T follicular helper cell (primary cell): ENCODE measurements around the gene RUFY4.

Experiments used
- DNase-seq: peaks from one replicate; pipeline ENCODE4 v3.0.0-alpha.2; 2020; ENCODE audit warnings: low read depth

Gene RUFY4

GRCh38 chr2:218060950-218061660, 7.9 kb upstream of the RUFY4 start:
- no peak for DNase-seq

- no peak for DNase-seq
Measured at GRCh38 chr2:218063486-218063885, 5.6 kb upstream of the RUFY4 start.

GRCh38 chr2:218063896-218064295, 5.2 kb upstream of the RUFY4 start:
- DNase-seq = no peak

DNA sequence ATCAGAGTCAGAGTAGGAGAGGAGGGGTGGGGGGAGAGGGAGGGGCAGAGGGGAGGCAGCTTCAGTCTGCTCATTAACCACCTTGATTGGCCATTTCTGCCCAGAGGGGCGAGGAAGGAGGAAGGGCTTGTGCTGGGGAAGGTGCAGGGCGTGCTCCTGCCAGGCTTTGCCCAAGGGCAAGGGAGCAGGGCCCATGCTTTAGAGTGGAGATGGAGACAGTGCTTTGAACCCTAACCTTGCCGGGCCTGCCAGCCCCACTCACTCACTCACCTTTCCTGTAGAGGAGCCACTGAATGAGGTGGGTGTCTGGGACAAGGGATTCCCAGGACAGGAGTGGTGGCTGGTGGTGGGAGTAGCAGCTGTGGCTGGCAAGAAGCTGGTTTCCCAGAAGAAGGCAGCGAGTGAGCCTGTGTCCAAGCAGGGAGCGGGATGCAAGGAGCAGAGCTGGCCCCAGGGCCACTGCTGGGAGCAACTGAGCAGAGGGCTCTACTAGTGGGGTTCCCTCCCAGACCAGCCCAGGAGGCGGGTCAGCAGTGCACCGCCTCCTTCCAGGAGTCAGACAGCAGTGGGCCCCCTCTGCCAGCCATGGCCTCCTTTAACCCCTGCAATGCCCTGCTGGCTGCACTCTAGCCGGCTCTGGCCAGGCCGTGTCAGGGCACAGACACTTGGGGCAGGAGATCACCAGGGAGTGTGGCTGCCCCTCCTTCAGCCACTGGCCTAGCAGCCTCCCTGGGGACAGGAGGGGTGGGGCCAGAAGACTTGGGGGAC, 3.6 kb upstream of the RUFY4 start:
- DNase-seq = no peak

DNA sequence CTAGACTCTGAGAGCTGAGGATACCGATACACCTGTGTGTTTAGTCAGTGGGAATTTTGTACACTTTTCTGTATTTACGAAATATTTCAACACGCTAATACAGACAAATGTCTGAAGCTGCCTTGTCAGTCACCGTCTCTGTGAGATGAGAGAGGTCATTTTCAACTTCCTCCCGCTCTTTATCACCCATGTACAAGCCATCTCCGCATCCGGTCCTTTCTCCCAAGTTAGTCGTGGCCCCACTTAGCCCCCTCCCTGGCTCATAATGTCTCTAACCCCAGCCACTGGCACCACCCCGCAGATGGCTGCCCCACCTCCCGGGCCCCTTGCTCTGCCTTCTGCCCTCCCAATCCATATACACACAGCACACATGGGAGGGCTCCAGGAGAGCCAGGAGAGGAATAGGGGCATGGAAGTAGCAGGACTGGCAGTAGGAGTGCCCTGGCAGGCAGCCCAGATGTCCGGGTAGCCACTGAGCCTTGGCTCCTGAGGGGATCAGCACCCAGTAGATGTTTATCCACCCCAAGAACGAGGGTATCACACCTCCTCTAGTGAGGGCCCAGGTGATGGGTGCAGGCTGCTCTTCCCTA, 2.0 kb upstream of the RUFY4 start:
- DNase-seq = no peak

DNA sequence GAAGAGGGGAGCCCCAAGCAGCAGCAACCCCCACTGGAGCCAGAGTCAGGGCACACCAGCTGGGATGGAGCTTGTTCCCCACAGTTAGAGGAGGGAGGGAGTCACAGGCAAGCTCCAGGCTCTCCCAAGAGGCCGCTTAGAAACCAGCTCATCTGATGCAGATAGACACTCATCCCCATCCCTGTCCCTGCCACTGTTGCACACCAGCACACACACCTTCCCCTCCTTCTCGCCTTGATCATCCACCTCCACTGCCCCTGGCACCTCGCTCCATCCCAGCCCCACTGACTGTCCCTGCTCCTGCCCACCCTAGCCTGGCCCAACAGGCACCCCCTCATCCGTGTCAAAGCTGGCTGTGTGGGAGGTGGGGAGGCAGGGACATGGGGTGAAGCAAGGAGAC, 1.5 kb upstream of the RUFY4 start:
- DNase-seq = no peak

DNA sequence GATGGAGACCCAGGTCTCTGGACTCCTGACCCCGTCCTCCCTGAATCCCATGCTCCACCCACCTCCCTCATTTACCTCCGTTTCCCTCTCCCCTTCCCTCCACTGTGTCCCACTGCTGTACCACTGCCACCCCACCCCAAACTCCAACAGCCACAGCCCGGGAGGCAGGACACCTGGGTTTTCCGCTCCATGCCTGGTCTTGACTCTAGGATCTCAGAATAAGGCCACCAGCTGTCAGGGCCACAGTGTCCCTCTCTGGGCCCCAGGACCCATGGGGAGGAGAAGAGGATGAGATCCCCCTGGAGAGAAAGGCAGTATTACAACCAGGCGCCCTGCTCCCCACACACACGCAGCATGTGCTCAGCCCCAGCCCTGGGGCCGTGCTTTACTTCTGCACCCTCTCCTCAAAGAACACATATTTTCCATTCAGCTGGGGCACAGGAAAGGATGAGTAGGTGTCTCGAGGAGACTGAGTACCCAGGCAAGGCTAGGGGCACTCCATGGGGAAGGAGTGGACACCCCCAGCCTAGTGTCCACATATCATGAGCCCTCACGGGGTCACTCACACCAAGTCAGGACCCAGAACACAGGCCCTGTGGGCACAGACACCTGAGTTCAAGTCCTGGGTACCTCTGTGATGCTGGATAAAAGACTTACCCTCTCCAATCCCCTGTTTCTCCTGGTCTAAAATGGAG, 700 bp downstream of the RUFY4 start:
- no peak for DNase-seq

DNA sequence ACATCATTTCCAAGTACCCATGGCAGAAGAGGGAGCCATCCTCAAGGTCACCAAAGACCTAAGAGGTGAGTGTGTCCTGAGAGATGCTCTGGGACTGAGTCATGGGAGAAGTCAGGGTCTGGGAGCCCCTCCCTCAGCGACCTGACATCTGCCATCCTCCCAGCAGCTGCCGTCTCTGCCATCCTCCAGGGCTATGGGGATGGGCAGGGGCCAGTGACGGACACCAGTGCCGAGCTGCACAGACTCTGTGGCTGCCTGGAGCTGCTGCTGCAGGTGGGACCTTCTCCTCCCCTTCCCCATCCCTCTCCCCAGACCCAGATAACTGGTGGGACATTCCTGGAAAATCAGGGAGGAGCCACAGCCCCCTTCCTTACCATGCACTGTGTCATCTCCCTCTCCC, 1.5 kb downstream of the RUFY4 start:
- no peak for DNase-seq

- DNase-seq = no peak
Measured at GRCh38 chr2:218071218-218071937, 2.3 kb downstream of the RUFY4 start.

DNA sequence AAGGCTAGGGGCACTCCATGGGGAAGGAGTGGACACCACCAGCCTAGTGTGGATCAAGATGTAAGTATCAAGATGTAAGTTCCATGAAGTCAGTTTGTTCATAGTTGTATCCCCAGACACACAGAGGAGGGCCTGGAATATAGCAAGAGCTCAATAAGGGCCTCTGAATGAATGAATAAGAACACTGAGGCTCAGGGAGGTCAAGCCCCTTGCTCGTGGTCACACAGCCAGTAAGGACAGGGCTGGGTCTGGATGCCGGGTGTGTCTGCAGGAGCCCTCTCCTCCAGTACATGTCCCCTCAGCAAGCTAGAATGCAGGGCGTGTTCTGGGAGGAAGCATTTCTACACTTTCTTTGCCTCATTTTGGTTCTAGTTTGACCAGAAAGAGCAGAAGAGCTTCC, 2.9 kb downstream of the RUFY4 start:
- no peak for DNase-seq

DNA sequence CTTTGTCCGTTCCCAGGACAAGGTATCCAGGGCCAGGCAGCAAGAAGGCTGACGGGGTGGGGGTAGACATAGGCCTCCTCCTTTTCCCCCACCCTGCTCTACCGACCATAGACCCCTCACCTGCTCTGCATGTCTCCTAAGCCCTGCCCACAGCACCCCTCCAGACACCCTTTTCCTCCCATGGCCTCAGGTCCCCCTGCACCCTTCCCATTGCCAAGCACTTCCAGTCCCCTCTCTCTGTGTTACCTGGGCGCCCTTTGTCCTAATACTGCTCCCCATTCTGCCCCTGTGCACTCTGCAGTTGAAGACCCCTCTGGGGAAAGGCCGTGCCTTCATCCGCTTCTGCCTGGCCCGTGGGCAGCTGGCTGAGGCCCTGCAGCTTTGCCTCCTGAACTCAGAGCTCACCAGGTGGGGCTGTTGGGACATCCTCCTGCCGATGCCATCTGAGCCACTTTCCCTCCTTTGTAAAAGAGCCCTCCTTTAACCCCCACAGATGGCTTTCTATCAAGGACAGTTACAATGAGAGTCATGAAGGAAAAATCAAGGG, 3.5 kb downstream of the RUFY4 start:
- DNase-seq = no peak

DNA sequence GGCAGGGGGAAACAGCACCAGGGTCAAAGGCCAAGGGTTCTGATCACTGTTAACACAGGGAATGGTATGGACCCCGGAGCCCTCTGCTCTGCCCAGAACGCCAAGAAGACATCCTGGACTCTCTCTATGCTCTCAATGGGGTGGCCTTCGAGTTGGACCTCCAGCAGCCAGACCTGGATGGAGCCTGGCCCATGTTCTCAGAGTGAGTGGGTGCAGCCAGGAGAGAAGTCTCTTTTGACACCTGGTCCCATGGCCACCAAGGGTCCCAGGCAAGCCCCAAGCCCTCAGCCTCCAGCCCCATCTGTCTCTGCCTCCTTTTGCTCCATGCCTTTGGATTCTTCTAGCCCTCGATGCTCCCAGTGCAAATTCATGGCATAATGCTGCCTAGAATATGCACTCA, 4.1 kb downstream of the RUFY4 start:
- DNase-seq = no peak

GRCh38 chr2:218074031-218074430, 5.0 kb downstream of the RUFY4 start:
- no peak for DNase-seq

GRCh38 chr2:218075975-218076811, 7.1 kb downstream of the RUFY4 start:
- DNase-seq = no peak

GRCh38 chr2:218077464-218078216, 8.6 kb downstream of the RUFY4 start:
- DNase-seq = no peak

GRCh38 chr2:218079943-218080913, 11.2 kb downstream of the RUFY4 start:
- DNase-seq = no peak

DNA sequence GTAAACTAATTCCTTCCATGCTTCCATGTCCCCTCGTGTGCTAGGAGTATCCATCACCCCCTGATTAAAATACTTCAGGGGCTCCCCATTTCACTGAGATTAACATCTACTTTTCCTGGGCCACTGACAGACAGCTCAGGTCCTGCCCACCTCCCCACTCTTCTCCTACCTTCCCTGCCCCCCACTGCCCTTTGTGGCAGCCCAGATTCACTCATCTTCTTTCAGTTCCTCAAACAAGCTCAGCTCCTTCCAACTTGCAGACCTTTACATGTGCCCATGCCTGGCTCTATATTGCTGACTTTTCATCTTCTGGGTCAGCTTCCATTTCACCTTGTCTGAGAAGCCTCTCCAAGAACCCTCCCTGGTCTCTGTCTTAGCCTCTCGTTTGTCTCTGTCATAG, 12.0 kb downstream of the RUFY4 start:
- no peak for DNase-seq

DNA sequence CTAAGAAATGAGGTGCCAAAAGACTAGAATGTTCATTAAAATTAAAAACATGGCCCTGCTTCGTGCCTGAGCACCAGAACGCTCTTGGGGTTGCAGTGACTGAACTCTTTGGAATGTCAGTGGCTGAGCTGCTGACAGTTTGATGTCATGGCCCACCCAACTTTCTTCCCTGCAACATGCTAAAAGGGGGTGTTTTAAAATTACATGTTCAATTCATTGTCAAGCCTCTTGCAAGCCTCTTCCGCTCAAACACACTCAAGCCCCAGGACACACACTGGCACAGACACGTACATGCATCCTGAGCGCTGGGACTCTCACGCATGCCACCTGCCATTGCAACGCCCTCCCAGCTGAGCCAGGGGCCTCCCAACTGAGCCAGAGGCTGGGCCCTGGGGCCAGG, 12.6 kb downstream of the RUFY4 start:
- DNase-seq = no peak
